AG10803 (cell line): ENCODE results near the gene SPTLC2.
A peak's percentile ranks its signal among the peaks of the same experiment; 100 is the strongest.
"Not testable (repeated sequence)": the region's sequence is repeated elsewhere in the genome, so short reads cannot be mapped to it uniquely, and the experiment has no call there.

Experiments
- DNase-seq: peaks from one replicate; pipeline ENCODE4 v3.0.0; 2010; ENCODE audit warnings: low read depth
- H3K4me3 ChIP-seq: 2 replicates; pipeline ENCODE4 v1.5.1; 2011; ENCODE audit warnings: mild to moderate bottlenecking, low read length, control low read depth
- CTCF ChIP-seq: conservative IDR thresholded peaks from 2 replicates; pipeline ENCODE4 v1.5.1; 2011; ENCODE audit warnings: mild to moderate bottlenecking, low read length, control low read depth, inconsistent platforms

SPTLC2 gene

GRCh38 chr14:77616454-77617229 lies at the start of gene SPTLC2:
Gene SPTLC2, minus strand, starts transcription at chr14:77616637. Its CDS starts 58 bp downstream, at chr14:77616579.
- H3K4me3 ChIP-seq, result peak within 1 kb of the TSS; percentile 85
- 0 out of 2 replicates have a peak, but pooled peaks have one; percentile 8 for TF ChIP-seq CTCF
- peak; percentile 99 for DNase-seq

GRCh38 chr14:77663293-77663692 lies 46.9 kb upstream of the SPTLC2 start:
- no peak for TF ChIP-seq CTCF
- no peak for DNase-seq
- H3K4me3 ChIP-seq, result no peak overlapping the region

GRCh38 chr14:77661562-77661961 lies 45.1 kb upstream of the SPTLC2 start:
- not testable (repeated sequence) for DNase-seq, H3K4me3 ChIP-seq

- TF ChIP-seq CTCF, result no peak
- no peak for DNase-seq
- H3K4me3 ChIP-seq, result no peak overlapping the region
These were observed 44.3 kb upstream of the SPTLC2 start for GRCh38 chr14:77660754-77661153.

- no peak overlapping the region for H3K4me3 ChIP-seq
- no peak for TF ChIP-seq CTCF
- no peak for DNase-seq
These were observed 43.4 kb upstream of the SPTLC2 start for GRCh38 chr14:77659831-77660230.

- TF ChIP-seq CTCF, result no peak
- no peak for DNase-seq
- H3K4me3 ChIP-seq, result no peak overlapping the region
These were observed 40.8 kb upstream of the SPTLC2 start for GRCh38 chr14:77657280-77657679.

GRCh38 chr14:77654001-77654441 lies 37.6 kb upstream of the SPTLC2 start:
- no peak for DNase-seq
- TF ChIP-seq CTCF, result no peak
- no peak overlapping the region for H3K4me3 ChIP-seq

- no peak overlapping the region for H3K4me3 ChIP-seq
- peak; percentile 86 for DNase-seq
- no peak for TF ChIP-seq CTCF
These were observed 32.9 kb upstream of the SPTLC2 start for GRCh38 chr14:77649326-77649725.
